ENCODE data around the gene KLHDC8A. TPM values are rescaled to one million over a fixed set of nuclear protein-coding genes. Genes with fewer than 3 reads are reported as not detected.
A peak's percentile ranks its signal among the peaks of the same experiment; 100 is the strongest.

The KLHDC8A gene
- total RNA-seq, 2 donors from 2014 or later: 0.38 to 0.53 TPM

GRCh38 chr1:205374210-205375078, 17.7 kb upstream of the KLHDC8A start:
- Mint-ChIP-seq H3K4me3 (no peak overlapping the region), H3K27ac (no peak overlapping the region), H3K27me3 (ENCODE audit: insufficient read depth) (no peaks in the 10 kb centered on the region), H3K9me3 (no peaks in the 10 kb centered on the region), H3K4me1 (peaks cover 38% of the 10 kb centered on the region), H3K36me3 (ENCODE audit: low read depth) (no peaks in the 10 kb centered on the region)
- H3K4me3 ChIP-seq (ENCODE audit: low read length): no peak overlapping the region
- WGBS, 2 experiments (ENCODE audit: insufficient coverage in 1 of 2, insufficient read length in 1 of 2): 76 to 82% methylated on average over 10 of the region's 10 CpGs
- no peak overlapping the region for H3K9ac ChIP-seq (ENCODE audit: extremely low read depth, low read length, poor library complexity, severe bottlenecking)
- peaks cover 4% of the 10 kb centered on the region for H3K4me1 ChIP-seq (ENCODE audit: control insufficient read depth, insufficient read depth, low read length)
- TF ChIP-seq CTCF (conservative IDR thresholded peaks at IDR 0.05): no peak
- H3K27ac ChIP-seq (ENCODE audit: low read depth, low read length): no peak overlapping the region
- peak; percentile 43 for DNase-seq
- no peaks in the 10 kb centered on the region for H3K27me3 ChIP-seq (ENCODE audit: control insufficient read depth, insufficient read depth, low read length, poor library complexity, severe bottlenecking)
- no peaks in the 10 kb centered on the region for H3K9me3 ChIP-seq (ENCODE audit: control insufficient read depth, low read length)
- no peaks in the 10 kb centered on the region for H3K36me3 ChIP-seq (ENCODE audit: control insufficient read depth, insufficient read depth, low read length)

DNA sequence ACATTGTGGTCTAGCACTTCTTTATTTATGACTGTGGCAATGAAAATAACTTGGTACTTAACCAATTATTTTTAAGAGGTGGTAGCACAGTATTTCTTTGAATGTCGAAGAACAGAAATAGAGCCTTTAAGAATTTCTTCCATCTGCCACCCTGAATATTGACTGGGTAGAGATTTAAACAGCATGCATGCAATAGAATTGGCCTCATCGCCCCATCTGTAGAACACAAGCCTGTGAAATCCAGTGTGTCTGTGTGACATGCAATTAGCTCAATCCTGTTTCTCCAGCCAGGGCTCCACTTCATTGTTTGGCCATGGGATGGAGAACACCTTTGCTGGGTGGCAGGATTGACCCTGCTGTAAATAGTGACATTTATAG, 17.1 kb upstream of the KLHDC8A start:
- DNase-seq: no peak
- WGBS, 2 experiments (ENCODE audit: insufficient coverage in 1 of 2, insufficient read length in 1 of 2): 74 to 90% methylated on average over 2 of the region's 2 CpGs
- no peaks in the 10 kb centered on the region for H3K9me3 Mint-ChIP-seq

More for the DNA sequence above, 17.1 kb upstream of the KLHDC8A start:
- no peak for TF ChIP-seq CTCF (conservative IDR thresholded peaks at IDR 0.05)
- Histone ChIP-seq H3K27me3 (ENCODE audit: control insufficient read depth, insufficient read depth, low read length, poor library complexity, severe bottlenecking) (no peaks in the 10 kb centered on the region), H3K4me1 (ENCODE audit: control insufficient read depth, insufficient read depth, low read length) (peaks cover 4% of the 10 kb centered on the region), H3K27ac (ENCODE audit: low read depth, low read length) (no peak overlapping the region), H3K9me3 (ENCODE audit: control insufficient read depth, low read length) (no peaks in the 10 kb centered on the region), H3K36me3 (ENCODE audit: control insufficient read depth, insufficient read depth, low read length) (no peaks in the 10 kb centered on the region), H3K9ac (ENCODE audit: extremely low read depth, low read length, poor library complexity, severe bottlenecking) (no peak overlapping the region), H3K4me3 (ENCODE audit: low read length) (no peak overlapping the region)
- H3K4me1 Mint-ChIP-seq: peaks cover 38% of the 10 kb centered on the region
- no peak overlapping the region for H3K27ac Mint-ChIP-seq
- no peak overlapping the region for H3K4me3 Mint-ChIP-seq
- H3K36me3 Mint-ChIP-seq (ENCODE audit: low read depth): no peaks in the 10 kb centered on the region
- no peaks in the 10 kb centered on the region for H3K27me3 Mint-ChIP-seq (ENCODE audit: insufficient read depth)
